Measurements from ENCODE around the gene TSPAN1.

GRCh38 chr1:46171871-46172270 lies 3.0 kb upstream of the TSPAN1 start:
- no peak for TF ChIP-seq SIN3A (IDR thresholded peaks at IDR 0.05; ENCODE audit: borderline replicate concordance, insufficient read depth, low read length)
- no peak for TF ChIP-seq TAF1 (IDR thresholded peaks at IDR 0.05; ENCODE audit: borderline replicate concordance, insufficient read depth, low read length)
- TF ChIP-seq POLR2AphosphoS5 (IDR thresholded peaks at IDR 0.05; ENCODE audit: low read depth, low read length), result no peak
- TF ChIP-seq, protein P1, sequence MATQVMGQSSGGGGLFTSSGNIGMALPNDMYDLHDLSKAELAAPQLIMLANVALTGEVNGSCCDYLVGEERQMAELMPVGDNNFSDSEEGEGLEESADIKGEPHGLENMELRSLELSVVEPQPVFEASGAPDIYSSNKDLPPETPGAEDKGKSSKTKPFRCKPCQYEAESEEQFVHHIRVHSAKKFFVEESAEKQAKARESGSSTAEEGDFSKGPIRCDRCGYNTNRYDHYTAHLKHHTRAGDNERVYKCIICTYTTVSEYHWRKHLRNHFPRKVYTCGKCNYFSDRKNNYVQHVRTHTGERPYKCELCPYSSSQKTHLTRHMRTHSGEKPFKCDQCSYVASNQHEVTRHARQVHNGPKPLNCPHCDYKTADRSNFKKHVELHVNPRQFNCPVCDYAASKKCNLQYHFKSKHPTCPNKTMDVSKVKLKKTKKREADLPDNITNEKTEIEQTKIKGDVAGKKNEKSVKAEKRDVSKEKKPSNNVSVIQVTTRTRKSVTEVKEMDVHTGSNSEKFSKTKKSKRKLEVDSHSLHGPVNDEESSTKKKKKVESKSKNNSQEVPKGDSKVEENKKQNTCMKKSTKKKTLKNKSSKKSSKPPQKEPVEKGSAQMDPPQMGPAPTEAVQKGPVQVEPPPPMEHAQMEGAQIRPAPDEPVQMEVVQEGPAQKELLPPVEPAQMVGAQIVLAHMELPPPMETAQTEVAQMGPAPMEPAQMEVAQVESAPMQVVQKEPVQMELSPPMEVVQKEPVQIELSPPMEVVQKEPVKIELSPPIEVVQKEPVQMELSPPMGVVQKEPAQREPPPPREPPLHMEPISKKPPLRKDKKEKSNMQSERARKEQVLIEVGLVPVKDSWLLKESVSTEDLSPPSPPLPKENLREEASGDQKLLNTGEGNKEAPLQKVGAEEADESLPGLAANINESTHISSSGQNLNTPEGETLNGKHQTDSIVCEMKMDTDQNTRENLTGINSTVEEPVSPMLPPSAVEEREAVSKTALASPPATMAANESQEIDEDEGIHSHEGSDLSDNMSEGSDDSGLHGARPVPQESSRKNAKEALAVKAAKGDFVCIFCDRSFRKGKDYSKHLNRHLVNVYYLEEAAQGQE (IDR thresholded peaks at IDR 0.05; ENCODE audit: insufficient read depth in 1 of 2, low read depth in 2 of 2, low read length in 2 of 2), result no peak
- TF ChIP-seq FOXP2 (optimal IDR thresholded peaks at IDR 0.05; ENCODE audit: borderline replicate concordance, extremely low read depth, extremely low read length, insufficient read depth), result no peak
